ENCODE data around the gene TPTE2.
"Not testable (repeated sequence)": the region's sequence is repeated elsewhere in the genome, so short reads cannot be mapped to it uniquely, and the experiment has no call there.

Gene TPTE2

GRCh38 chr13:19382746-19383511 lies 178.4 kb downstream of the TPTE2 start:
- H3K27me3 ChIP-seq (ENCODE audit: control insufficient read depth, insufficient read depth, low read length); H3K36me3 ChIP-seq (ENCODE audit: insufficient read depth, low read length); H3K4me1 ChIP-seq (ENCODE audit: control insufficient read depth, insufficient read depth, low read length); H3K4me2 ChIP-seq (ENCODE audit: low read length); H3K4me3 ChIP-seq (ENCODE audit: low read length); H3K9me3 ChIP-seq (replicated peaks; ENCODE audit: low read length); H3K9ac ChIP-seq (ENCODE audit: low read depth, low read length): not testable (repeated sequence)

DNA sequence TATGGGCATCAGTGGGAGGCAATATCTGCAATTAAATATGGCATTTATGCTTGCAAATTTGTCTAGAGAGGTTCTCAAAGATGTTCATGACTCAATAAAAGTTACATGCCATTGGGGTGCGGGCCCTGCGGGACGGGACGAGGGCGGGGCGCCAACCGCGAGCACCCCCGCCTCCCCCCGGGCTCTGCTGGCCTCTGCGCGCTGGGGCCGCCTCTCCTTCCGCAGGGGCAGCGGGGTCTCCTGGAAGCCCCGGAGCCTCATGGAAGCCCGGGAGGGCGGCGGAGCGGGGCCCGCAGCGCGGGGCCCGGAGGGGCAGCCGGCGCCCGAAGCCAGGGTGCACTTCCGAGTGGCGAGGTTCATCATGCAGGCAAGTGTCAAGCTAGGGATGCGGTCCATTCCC lies 179.2 kb downstream of the TPTE2 start:
- no peaks in the 10 kb centered on the region for H3K4me1 ChIP-seq (ENCODE audit: control insufficient read depth, insufficient read depth, low read length)
- no peak overlapping the region for H3K4me2 ChIP-seq (ENCODE audit: low read length)
- H3K4me3 ChIP-seq (ENCODE audit: low read length): no peak overlapping the region
- no peaks in the 10 kb centered on the region for H3K27me3 ChIP-seq (ENCODE audit: control insufficient read depth, insufficient read depth, low read length)
- no peaks in the 10 kb centered on the region for H3K9me3 ChIP-seq (replicated peaks; ENCODE audit: low read length)
- H3K36me3 ChIP-seq (ENCODE audit: insufficient read depth, low read length): no peaks in the 10 kb centered on the region
- H3K9ac ChIP-seq (ENCODE audit: low read depth, low read length): no peak overlapping the region
